Activated naive CD8-positive, alpha-beta T cell (primary cell): ENCODE results near the gene SLX1A.
"Not testable (repeated sequence)": the region's sequence is repeated elsewhere in the genome, so short reads cannot be mapped to it uniquely, and the experiment has no call there.

ENCODE experiments used
- H3K27ac Mint-ChIP-seq: one replicate; pipeline ENCODE4 v1.8.0; 2021; ENCODE audit warnings: mixed read lengths
- H3K27me3 Mint-ChIP-seq: one replicate; pipeline ENCODE4 v1.8.0; 2021; ENCODE audit warnings: mixed read lengths
- H3K36me3 Mint-ChIP-seq: one replicate; pipeline ENCODE4 v1.8.0; 2021; ENCODE audit warnings: mixed read lengths
- H3K4me1 Mint-ChIP-seq: one replicate; pipeline ENCODE4 v1.8.0; 2021; ENCODE audit warnings: low read depth, mixed read lengths
- H3K4me3 Mint-ChIP-seq: one replicate; pipeline ENCODE4 v1.8.0; 2021; ENCODE audit warnings: mild to moderate bottlenecking, mixed read lengths
- H3K9me3 Mint-ChIP-seq: one replicate; pipeline ENCODE4 v1.8.0; 2021; ENCODE audit warnings: low read depth, mixed read lengths

SLX1A gene

DNA sequence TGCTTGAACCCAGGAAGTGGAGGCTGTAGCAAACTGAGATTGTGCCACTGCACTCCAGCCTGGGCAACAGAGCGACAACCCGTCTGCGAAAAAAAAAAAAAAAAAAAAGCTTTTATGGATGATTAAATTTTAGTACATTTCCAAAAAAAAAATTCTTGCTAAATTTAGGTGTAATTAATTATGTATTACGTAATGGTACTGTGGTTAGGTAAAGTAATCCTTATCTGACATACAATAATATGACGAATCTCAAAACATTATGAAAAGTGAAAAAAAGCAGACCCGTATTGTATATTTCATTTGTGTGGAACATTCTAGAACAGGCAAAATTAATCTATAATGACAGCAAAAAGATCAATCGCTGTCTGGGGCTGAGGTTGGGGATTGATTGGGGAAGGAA lies 20.6 kb upstream of the SLX1A start:
- Mint-ChIP-seq H3K36me3 (no peaks in the 10 kb centered on the region), H3K4me3 (no peak overlapping the region), H3K9me3 (no peaks in the 10 kb centered on the region), H3K27me3 (no peaks in the 10 kb centered on the region), H3K4me1 (peaks cover 1% of the 10 kb centered on the region), H3K27ac (no peak overlapping the region)

DNA sequence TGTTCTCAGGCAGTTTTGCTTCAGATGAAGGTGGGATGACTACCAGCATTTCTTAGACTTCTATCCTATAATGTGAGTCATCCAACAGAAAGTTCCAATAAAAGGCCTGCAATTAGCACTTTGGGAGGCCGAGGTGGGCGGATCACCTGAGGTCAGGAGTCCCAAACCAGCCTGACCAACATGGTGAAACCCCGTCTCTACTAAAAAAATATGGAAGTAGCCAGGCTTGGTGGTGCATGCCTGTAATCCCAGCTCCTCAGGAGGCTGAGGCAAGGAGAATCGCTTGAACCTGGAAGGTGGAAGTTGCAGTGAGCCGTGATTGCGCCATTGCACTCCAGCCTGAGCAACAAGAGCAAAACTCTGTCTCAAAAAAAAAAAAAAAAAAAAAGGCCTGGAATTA lies 16.8 kb upstream of the SLX1A start:
- not testable (repeated sequence) for H3K9me3 Mint-ChIP-seq, H3K27me3 Mint-ChIP-seq, H3K27ac Mint-ChIP-seq, H3K36me3 Mint-ChIP-seq, H3K4me3 Mint-ChIP-seq, H3K4me1 Mint-ChIP-seq

DNA sequence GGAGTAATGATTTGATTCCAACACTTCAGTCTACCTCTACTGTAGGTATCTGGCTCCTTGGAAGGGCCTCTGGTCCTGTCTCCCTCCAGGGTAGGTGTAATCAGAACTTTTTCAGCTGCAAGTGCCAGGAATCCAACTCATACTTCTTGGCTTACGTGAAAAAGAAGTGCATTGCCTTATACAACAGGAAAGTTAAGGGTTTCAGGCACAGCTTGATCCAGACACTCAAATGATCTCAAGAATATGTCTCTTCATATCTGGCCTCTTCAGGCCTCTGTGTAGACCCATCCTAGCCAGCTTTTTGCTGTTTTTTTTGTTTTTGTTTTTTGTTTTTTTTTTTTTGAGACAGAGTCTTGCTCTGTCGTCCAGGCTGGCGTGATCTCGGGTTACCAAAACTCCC lies 14.5 kb upstream of the SLX1A start:
- Mint-ChIP-seq H3K27ac (no peak overlapping the region), H3K9me3 (no peaks in the 10 kb centered on the region), H3K4me3 (no peak overlapping the region), H3K27me3 (no peaks in the 10 kb centered on the region), H3K4me1 (peaks cover 8% of the 10 kb centered on the region), H3K36me3 (no peaks in the 10 kb centered on the region)

DNA sequence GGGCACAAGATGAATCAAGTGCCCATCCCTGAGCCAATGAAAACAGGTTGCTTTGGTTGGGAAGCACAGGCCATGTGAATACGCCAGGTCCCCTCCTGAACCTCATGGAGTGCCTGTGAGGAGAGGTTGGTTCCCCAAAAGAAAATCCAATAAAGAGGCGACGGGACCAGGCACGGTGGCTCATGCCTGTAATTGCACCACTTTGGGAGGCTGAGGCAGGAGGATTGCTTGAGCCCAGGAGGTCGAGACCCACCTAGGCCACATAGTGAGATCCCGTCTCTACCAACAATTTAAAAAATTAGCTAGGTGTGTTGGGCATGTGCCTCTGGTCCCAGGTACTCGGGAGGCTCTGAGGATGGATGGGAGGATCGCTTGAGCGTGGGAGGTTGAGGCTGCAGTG lies 13.7 kb upstream of the SLX1A start:
- Mint-ChIP-seq H3K4me1 (peaks cover 12% of the 10 kb centered on the region), H3K27ac (no peak overlapping the region), H3K36me3 (peaks cover 3% of the 10 kb centered on the region), H3K4me3 (no peak overlapping the region), H3K27me3 (no peaks in the 10 kb centered on the region), H3K9me3 (no peaks in the 10 kb centered on the region)

DNA sequence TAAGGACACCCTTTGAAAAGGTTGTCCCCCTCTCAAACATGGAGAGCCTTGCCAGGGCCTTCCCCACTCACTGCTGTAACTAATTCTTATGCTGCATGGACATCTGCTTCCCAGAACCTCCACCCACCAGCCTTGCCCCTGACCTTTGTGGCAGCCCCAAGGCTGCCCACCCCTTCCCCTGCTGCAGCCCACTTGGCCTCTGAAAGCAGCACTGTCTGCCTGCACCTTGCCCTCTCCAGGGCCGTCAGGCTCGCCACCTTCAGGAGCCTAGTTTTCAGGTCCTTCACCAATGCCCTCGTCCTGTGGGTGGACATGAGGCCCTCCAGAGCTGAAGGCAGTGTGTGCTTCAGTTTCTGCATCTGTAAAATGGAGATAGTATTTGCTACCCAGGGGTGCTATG lies 12.9 kb upstream of the SLX1A start:
- peak overlapping the region; percentile 50 for H3K27ac Mint-ChIP-seq
- H3K36me3 Mint-ChIP-seq, result peaks cover 3% of the 10 kb centered on the region
- no peaks in the 10 kb centered on the region for H3K9me3 Mint-ChIP-seq
- no peaks in the 10 kb centered on the region for H3K27me3 Mint-ChIP-seq
- peaks cover 12% of the 10 kb centered on the region for H3K4me1 Mint-ChIP-seq
- H3K4me3 Mint-ChIP-seq, result peak overlapping the region; percentile 35

DNA sequence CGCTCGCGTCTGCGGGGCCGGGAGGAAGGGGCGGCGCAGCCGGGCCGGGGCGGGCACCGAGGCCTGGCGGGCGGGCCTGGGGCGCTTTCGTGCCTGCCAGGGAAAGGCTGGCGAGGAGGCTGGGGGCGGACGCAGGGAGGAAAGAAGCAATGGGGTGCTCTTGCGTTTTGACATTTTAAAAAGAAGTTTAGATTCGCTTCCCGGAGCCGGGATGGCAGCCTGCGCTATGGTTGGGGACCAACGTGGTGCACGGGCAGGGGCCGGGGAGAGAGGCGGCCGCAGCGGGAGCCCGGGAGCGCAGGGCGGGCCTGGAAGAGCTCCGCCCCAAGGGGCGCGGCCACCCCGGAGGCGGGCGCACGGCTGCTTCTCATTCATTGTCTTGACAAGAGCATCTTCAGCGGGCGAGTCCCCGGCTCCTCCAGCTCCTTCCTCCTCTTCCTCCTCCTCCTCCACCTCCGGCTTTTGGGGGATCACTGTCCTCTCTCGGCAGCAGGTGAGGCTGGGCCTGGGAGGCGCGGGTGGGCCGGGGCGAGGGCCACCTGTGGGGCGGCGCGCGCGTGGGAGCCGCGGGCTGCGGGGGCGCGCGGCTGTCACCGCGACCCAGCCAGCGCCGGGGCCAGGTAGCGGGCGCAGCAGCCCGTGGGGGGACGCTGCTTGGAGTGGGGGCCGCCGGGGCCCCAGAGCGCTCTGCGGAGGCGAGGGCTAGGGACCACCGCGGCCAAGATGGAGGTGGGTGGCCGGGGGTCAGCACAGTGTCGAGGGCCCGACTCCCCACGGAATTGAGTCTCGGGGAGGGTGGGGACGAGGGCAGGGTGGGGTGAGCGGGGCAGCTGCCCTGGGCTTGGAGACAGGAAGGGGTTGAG lies 10.2 kb upstream of the SLX1A start, which contains the start of gene CORO1A:
Gene CORO1A, plus strand, starts transcription at position 370 of the 863 bp plus-strand sequence. CDS start 1,608 bp downstream, outside the sequence.
- Mint-ChIP-seq H3K4me1 (peaks cover 25% of the 10 kb centered on the region), H3K27ac (peak within 1 kb of the TSS; percentile 98), H3K9me3 (no peaks in the 10 kb centered on the region), H3K27me3 (no peaks in the 10 kb centered on the region), H3K36me3 (peaks cover 7% of the 10 kb centered on the region), H3K4me3 (peak within 1 kb of the TSS; percentile 98)

DNA sequence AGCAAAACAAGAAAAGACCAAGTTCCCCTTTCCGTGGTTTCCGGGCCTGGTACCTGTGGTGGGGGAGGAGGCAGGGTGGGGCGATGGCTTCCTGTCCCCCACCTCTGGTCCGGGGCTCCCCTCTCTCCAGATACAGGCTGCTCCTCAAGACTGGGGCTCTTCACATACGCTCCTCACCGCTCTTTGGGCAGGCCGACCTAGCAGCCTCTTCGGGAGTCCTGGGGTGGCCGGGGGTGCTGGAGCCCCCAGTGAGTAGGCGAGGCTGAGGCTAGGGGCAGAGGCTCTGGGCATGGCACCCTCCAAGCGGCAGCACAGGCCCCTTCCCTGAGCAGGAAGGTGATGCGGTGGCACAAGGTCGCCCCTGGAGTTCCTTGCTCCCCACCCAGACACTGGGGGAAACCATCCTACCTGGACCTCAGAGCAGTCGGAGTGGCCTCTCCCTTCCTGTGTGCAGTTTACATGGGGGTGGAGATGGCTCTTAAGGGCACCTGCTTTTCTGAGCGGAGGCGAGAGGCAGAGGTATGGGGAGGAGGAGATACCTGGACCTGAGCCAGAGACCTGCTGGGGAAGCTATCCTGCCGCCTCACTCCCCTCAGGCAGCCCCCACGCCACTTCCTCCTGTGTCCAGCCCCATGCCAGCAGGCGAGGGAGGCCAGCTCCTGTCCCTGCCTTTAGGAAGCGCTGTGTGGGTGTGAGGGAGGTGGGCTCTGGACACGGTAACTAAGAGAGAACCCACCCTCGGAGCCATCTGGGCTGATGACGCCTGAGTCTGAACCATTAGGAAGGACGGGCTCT lies 9.4 kb upstream of the SLX1A start:
- peaks cover 7% of the 10 kb centered on the region for H3K36me3 Mint-ChIP-seq
- H3K4me3 Mint-ChIP-seq, result peak overlapping the region; percentile 98
- peak overlapping the region; percentile 98 for H3K27ac Mint-ChIP-seq
- peaks cover 25% of the 10 kb centered on the region for H3K4me1 Mint-ChIP-seq
- no peaks in the 10 kb centered on the region for H3K9me3 Mint-ChIP-seq
- no peaks in the 10 kb centered on the region for H3K27me3 Mint-ChIP-seq

DNA sequence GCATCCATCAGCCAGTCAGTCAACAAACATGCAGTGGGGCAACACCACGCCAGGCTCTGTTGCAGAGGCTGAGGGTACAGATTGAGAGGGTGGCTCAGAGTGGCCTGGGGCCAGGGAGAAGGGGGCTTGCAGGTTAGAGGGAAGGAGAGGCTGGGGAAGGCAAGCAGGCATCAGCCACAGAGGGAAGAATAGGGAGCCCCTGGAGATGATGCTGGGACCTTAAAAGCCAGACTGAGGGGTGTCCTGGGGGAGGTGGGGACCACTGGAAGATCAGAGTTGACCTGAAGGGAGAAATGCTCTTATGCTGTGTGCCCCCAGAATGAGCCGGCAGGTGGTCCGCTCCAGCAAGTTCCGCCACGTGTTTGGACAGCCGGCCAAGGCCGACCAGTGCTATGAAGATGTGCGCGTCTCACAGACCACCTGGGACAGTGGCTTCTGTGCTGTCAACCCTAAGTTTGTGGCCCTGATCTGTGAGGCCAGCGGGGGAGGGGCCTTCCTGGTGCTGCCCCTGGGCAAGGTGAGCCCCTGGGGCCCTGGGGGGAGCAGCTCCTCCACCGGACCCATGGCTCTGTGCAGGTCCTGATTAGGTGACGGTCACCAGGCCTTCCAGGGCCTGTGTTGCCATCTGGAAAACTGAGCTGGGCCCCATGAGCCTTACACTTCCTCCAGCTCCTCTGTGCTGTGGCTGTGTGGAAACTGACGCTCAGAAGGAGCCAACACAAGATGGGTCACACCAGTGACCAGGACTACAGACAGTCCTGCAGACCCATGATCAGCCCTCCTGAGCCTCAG lies 8.6 kb upstream of the SLX1A start:
- Mint-ChIP-seq H3K27ac (peak overlapping the region; percentile 98), H3K4me3 (peak overlapping the region; percentile 98), H3K9me3 (no peaks in the 10 kb centered on the region), H3K27me3 (no peaks in the 10 kb centered on the region), H3K4me1 (peaks cover 25% of the 10 kb centered on the region), H3K36me3 (peaks cover 7% of the 10 kb centered on the region)

DNA sequence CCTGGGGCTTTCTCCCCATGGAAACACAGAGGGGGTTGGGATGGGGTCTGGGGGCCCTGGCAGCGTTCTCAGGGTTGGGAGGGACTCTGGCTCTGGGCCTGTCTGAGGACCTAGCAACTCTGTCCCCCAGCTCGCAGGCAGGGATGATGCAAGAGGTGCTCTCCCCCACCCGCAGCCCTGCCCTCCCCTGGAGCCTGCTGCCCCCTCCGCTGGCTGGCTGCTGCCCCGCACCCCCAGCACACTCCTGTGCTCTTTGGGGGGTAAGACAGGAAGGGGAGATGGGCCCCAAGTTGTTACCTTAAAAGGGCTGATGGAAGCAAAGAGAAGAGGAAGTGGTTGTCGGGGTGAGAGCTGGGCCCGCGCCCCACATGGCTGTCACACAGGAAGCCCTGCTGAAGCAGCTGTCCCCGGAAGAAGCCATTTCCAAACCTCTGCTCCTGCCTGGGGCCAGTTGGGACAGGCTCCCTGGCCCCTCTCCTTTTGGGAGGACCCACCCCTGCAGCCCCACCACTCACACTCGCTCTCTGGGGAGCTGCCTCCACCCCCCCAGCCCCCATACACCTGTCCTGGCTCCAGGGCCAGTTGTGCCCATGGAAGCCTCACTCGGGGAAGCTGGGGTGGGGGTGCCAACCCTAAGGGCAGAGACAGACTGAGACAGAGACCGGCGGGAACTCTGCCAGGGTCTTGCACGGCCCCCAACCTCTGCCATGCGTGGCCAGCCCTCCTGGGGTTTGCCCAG lies 7.8 kb upstream of the SLX1A start:
- no peaks in the 10 kb centered on the region for H3K27me3 Mint-ChIP-seq
- peaks cover 25% of the 10 kb centered on the region for H3K4me1 Mint-ChIP-seq
- H3K27ac Mint-ChIP-seq, result peak overlapping the region; percentile 98
- peak overlapping the region; percentile 98 for H3K4me3 Mint-ChIP-seq
- H3K9me3 Mint-ChIP-seq, result no peaks in the 10 kb centered on the region
- peaks cover 7% of the 10 kb centered on the region for H3K36me3 Mint-ChIP-seq

DNA sequence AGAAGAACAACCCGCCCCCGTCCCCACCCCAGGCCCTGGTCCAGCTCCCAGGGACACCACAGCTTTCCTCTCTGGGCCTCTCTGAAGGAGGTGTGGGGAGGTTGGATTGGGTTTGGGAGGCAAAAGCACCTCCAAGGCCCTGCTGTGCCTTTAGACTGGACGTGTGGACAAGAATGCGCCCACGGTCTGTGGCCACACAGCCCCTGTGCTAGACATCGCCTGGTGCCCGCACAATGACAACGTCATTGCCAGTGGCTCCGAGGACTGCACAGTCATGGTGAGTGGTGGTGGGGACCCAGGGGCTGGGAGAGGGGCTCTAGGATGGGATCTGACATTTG lies 7.3 kb upstream of the SLX1A start:
- Mint-ChIP-seq H3K4me1 (peaks cover 25% of the 10 kb centered on the region), H3K4me3 (peak overlapping the region; percentile 98), H3K36me3 (peaks cover 7% of the 10 kb centered on the region), H3K9me3 (no peaks in the 10 kb centered on the region), H3K27ac (peak overlapping the region; percentile 98), H3K27me3 (no peaks in the 10 kb centered on the region)

DNA sequence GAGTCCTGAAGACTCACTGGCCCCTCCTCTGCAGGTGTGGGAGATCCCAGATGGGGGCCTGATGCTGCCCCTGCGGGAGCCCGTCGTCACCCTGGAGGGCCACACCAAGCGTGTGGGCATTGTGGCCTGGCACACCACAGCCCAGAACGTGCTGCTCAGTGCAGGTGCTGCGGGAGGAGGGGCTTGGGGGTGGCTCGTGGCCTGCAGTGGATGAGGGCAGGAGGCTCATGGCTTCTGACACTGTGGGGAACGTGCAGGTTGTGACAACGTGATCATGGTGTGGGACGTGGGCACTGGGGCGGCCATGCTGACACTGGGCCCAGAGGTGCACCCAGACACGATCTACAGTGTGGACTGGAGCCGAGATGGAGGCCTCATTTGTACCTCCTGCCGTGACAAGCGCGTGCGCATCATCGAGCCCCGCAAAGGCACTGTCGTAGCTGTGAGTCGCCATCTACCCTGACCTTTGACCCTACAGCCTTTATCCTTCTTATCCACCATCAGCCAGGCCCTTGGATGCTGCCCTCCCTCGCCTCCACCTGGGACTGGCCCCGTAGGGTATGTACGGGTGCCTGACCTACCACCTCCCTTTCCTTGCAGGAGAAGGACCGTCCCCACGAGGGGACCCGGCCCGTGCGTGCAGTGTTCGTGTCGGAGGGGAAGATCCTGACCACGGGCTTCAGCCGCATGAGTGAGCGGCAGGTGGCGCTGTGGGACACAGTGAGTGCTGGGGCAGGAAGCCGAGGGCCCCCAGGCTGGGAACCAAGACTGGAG lies 6.7 kb upstream of the SLX1A start:
- H3K9me3 Mint-ChIP-seq, result no peaks in the 10 kb centered on the region
- H3K36me3 Mint-ChIP-seq, result peaks cover 7% of the 10 kb centered on the region
- no peaks in the 10 kb centered on the region for H3K27me3 Mint-ChIP-seq
- H3K4me3 Mint-ChIP-seq, result peak overlapping the region; percentile 98
- peaks cover 24% of the 10 kb centered on the region for H3K4me1 Mint-ChIP-seq
- H3K27ac Mint-ChIP-seq, result peak overlapping the region; percentile 98

DNA sequence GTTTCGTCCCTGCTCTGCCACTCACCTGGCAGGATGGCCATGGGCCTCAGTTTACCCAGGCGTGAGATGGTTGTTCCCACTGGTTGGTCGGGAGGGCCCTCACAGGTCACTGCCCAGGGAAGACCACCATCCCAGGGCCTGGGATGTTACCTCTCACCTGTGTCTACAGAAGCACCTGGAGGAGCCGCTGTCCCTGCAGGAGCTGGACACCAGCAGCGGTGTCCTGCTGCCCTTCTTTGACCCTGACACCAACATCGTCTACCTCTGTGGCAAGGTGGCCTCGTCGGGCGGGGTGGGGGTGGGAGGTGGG lies 6.2 kb upstream of the SLX1A start:
- peak overlapping the region; percentile 98 for H3K27ac Mint-ChIP-seq
- H3K4me1 Mint-ChIP-seq, result peaks cover 19% of the 10 kb centered on the region
- no peaks in the 10 kb centered on the region for H3K27me3 Mint-ChIP-seq
- no peaks in the 10 kb centered on the region for H3K9me3 Mint-ChIP-seq
- H3K4me3 Mint-ChIP-seq, result peak overlapping the region; percentile 98
- peaks cover 7% of the 10 kb centered on the region for H3K36me3 Mint-ChIP-seq

DNA sequence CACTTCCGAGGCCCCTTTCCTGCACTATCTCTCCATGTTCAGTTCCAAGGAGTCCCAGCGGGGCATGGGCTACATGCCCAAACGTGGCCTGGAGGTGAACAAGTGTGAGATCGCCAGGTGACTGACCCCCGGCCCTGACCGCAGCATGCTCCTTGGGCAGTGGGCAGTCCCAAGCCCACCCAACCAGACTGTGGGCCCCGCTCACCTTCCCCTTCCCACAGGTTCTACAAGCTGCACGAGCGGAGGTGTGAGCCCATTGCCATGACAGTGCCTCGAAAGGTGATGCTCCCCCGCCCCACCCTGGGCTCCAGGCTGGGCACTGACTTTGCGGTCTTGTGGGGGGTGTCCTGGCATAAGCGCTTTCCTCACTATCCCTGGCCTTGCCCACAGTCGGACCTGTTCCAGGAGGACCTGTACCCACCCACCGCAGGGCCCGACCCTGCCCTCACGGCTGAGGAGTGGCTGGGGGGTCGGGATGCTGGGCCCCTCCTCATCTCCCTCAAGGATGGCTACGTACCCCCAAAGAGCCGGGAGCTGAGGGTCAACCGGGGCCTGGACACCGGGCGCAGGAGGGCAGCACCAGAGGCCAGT lies 5.6 kb upstream of the SLX1A start:
- Mint-ChIP-seq H3K36me3 (peaks cover 7% of the 10 kb centered on the region), H3K4me1 (peaks cover 17% of the 10 kb centered on the region), H3K4me3 (peak overlapping the region; percentile 98), H3K9me3 (no peaks in the 10 kb centered on the region), H3K27ac (peak overlapping the region; percentile 54), H3K27me3 (no peaks in the 10 kb centered on the region)

DNA sequence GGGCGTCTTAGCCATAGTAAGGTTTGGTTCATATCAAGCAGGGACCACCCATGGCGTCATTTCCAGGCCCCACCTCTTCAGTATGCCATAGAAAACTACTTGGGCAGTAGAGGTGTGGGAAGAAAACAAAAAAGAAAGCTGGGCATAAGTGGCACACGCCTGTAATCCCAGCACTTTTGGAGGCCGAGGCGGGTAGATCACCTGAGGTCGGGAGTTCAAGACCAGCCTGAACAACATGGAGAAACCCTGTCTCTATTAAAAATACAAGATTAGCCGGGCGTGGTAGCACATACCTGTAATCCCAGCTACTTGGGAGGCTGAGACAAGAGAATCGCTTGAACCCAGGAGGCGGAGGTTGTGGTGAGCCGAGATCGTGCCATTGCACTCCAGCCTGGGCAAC lies 2.5 kb upstream of the SLX1A start:
- H3K27me3 Mint-ChIP-seq, H3K36me3 Mint-ChIP-seq, H3K9me3 Mint-ChIP-seq, H3K27ac Mint-ChIP-seq, H3K4me3 Mint-ChIP-seq: not testable (repeated sequence)
- peaks cover 11% of the 10 kb centered on the region for H3K4me1 Mint-ChIP-seq
